GM19025 (cell line): ENCODE measurements around the gene AQP2.

ENCODE experiments used
- ATAC-seq: cut with Tn5 transposase; IDR thresholded peaks from one replicate; pipeline ENCODE4 v1.9.1; 2021; ENCODE audit warnings: mild to moderate bottlenecking, low read depth, moderate library complexity; ENCODE audit not compliant: unreplicated experiment

AQP2 gene

DNA sequence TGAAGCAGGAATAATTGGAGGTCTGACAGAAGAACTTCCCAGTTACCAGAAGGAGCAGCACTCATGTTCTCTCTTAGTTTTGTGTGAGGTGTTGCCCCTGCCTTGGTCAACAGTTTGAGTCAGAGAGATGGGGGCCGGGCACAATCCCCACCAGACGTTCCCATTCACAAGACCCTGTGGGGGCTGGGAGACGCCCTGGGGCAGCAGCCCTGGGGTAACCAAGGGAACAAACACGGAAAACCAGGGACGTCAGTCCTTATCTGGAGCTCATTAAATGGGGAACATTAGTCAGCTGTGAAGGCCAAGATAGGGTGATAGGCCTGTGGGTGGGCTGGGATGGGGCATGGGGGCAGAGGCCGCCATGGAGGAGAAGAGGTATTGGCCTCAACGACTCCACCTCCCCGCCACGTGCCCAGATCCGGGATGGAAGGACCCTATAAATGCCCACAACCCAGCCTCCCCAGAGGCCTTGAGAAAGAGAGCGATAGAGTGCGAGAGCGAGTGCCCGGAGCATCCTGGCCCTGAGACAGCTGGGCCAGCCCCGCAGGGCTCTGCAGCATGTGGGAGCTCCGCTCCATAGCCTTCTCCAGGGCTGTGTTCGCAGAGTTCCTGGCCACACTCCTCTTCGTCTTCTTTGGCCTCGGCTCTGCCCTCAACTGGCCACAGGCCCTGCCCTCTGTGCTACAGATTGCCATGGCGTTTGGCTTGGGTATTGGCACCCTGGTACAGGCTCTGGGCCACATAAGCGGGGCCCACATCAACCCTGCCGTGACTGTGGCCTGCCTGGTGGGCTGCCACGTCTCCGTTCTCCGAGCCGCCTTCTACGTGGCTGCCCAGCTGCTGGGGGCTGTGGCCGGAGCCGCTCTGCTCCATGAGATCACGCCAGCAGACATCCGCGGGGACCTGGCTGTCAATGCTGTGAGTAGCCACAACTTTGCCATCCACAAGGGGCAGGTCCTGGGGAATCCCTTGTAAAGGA lies at the start of gene AQP2:
TSS of gene AQP2 (plus strand) at position 465 of the 979 bp plus-strand sequence. CDS start at position 559, 94 bp downstream.
- no peak for ATAC-seq

GRCh38 chr12:49901026-49901425 lies 49.5 kb upstream of the AQP2 start:
- no peak for ATAC-seq

DNA sequence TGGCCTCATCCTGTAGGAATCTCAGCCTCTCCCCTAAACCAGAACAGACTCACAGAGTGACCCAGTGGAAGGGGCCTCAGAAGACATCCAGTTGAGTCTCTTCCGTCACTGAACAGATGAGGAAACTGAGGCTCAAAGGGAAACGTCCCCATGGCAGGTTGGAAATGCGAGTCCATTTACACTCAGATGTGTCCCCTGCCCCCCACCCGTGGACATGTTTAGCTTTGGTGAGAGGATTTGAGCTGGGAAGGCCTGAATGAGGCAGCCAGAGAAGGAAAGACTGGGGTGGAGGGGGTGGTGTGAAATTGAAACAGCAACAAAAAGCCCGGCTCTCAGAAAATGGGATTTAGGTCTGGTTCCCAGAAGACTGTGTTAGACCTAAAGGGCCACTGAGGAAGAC lies 48.6 kb upstream of the AQP2 start:
- no peak for ATAC-seq

DNA sequence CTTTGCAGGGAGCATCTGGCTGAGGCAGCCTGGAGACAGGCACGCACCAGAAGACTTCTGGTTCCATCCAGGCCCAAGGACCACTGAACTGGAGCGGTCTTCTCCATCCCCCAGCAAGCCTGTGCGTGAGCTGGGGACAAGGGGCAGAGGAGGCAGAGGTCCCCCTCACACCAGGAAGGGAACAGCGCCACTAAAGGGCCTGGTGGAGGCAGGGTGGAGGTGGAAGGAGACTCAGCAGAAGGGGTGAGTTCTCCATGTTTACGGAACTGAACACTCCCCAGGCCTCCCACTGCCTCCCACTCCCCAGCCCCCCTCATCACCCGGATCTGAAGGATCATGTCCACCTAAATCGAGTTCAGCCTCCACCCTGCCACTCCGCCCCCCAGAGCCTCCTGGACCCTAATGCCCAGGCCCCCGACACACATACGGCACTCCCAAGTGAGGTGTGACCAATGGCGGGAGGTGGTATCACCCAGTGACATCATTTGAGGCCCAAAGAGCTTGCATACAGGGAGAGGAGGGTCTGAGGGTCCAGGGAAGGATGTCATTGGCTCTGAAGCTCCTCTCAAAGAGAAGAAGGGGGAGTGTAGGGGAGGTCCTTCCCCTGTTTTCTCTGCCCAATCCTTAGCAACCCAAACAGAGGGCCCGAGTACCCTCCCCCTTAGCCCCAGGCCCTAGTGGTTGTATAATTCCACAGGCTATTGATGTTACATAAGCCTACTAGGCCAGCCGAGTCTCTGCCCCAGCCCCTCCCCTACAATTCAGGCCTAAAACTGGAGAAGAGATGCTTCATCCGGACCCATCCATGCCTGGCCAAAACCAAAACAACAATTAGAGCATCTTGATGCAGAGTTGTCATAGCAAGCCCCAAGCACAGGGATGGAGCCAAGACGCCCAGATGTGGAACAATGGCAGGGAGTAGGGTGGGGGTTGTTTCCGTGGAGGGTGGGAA lies 47.9 kb upstream of the AQP2 start:
- no peak for ATAC-seq

- no peak for ATAC-seq
Measured at GRCh38 chr12:49903351-49903699, 47.2 kb upstream of the AQP2 start.

DNA sequence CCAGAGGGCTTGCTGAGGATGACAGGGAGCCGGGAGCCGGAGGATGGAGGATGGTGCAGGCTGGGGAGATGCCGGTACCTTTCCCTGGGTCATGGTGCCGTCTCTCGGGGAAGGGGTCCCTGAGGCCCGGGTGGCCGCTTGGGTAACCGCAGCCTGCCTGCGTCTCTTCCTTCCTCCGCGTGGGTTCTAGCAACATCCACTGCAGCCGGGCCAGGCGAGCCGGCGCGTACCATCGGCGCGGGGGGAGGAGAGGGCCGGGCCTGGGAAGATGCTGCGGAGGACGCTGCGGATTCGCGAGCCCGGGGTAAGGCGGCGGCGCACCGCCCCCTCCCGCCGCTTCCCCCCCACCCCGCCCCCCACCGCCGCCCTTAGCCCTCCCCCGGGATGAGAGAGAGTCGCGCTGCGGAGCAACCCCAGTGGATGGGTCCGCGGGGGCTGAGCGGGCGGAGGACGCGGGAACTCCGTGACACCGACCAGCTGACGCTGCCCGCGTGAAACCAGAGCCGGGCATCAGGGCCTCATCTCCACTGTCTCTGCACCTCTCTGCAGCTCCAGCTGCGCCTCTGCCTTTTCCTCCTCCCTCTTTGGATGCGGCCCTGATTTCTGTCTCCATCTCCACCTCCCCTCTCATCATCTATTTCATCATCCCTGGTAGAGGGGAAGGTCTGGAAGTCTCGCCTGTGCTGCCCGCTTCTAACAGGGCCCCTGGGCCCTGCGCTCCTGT lies 46.7 kb upstream of the AQP2 start, which contains the start of gene FAIM2:
TSS of gene FAIM2 (minus strand) at position 201 of the 724 bp plus-strand sequence. CDS start at position 93, 108 bp downstream.
- ATAC-seq, result no peak

GRCh38 chr12:49904601-49905000 lies 45.9 kb upstream of the AQP2 start:
- no peak for ATAC-seq

DNA sequence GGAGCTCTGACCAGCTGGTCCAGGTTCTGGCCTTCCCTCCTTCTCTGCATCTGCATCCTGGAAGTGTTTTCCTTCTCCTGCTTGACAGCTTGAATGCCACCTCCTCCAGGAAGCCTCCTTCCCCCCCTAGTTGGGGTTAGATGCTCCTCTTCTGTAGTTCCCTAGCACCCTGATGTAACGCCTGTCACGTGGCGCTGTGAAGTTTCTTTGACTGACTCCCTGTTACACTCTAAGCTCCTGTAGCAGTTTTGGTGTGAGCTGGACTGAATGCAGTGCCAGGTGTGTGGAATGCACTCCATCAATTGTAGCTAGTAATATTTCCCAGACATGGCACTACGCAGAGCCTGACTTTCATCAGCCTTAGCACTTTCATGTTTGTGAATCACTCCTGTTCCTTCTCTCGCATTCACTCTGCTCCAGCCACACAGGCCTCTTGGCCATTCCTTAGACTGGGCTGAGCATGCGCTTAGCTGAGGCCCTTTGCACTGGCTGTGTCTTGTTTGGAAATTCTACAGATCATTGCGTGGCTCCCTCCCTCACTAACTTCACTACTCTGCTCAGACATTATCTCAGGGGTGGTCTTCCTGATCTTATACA lies 44.7 kb upstream of the AQP2 start:
- no peak for ATAC-seq

DNA sequence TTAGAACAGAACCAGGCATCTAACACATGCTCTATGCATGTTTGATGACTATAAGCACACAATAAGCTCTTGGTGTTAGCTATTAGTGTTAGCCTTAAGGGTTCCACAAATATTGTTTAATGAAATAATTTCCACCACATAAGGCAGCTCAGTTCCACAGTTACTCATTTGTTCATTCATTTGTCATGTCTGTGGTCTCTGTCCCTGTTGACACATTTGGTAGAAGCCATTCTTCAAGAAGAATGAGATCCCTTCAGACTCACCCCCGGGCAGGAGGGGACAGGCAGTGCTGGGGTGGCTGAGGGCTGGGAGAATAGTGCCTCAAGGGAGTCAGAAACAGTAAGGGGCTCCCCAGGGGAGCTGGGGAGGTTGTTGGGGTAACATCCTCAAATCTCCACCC lies 43.2 kb upstream of the AQP2 start:
- no peak for ATAC-seq

- ATAC-seq, result no peak
Measured at GRCh38 chr12:49909356-49909755, 41.2 kb upstream of the AQP2 start.

GRCh38 chr12:49909826-49910225 lies 40.7 kb upstream of the AQP2 start:
- ATAC-seq, result no peak

- ATAC-seq, result no peak
Measured at GRCh38 chr12:49910331-49911212, 40.0 kb upstream of the AQP2 start.

DNA sequence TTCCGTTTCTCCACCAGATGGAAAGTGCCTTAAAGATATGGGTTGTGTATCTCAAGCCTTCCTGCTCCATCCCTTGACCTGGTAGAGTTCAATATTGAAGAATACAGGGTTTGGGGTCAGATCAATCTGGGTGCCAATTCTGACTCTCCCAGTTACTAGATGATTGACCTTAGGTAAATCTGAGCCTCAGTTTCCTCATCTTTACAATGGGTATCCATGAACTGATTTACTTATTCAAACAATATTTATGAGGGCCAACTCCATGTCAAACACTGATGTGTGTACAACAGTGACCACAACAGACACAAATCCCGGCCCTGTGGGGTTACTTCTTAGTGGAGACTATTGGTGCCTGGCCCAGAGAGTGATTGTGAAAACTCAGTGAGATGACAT lies 39.3 kb upstream of the AQP2 start:
- no peak for ATAC-seq

GRCh38 chr12:49912345-49913255 lies 37.9 kb upstream of the AQP2 start:
- no peak for ATAC-seq

- ATAC-seq, result no peak
Measured at GRCh38 chr12:49916129-49916919, 34.2 kb upstream of the AQP2 start.

GRCh38 chr12:49917166-49917787 lies 33.3 kb upstream of the AQP2 start:
- no peak for ATAC-seq

GRCh38 chr12:49917788-49918173 lies 32.8 kb upstream of the AQP2 start:
- ATAC-seq, result no peak
